Measurements from ENCODE around the gene LRSAM1. TPM values are rescaled to one million over a fixed set of nuclear protein-coding genes. Genes with fewer than 3 reads are reported as not detected.

The LRSAM1 gene
- total RNA-seq, 2 experiments from 2014 or later = 19.7 to 20.9 TPM

- Mint-ChIP-seq H3K27me3 (no peaks in the 10 kb centered on the region), H3K9me3 (no peaks in the 10 kb centered on the region), H3K4me1 (ENCODE audit: low read depth) (no peaks in the 10 kb centered on the region), H3K4me3 (no peak overlapping the region), H3K36me3 (no peaks in the 10 kb centered on the region), H3K27ac (no peak overlapping the region)
- no peak for DNase-seq
- ChIA-PET CTCF (interaction anchor here (0.7 to 3.4 kb wide), 8 partner anchors 23 to 419 kb away, joined by 3 to 29 read pairs (median 6); partner anchors contain the start of gene TOR2A), POLR2A (interaction anchor here (1.2 kb wide), 1 partner anchor 232 kb away, joined by 4 read pairs; the partner anchor contains the start of gene TOR2A)
- intact Hi-C loops (cut with micrococcal nuclease) = loop anchor here (10.0 kb wide), 1 partner anchor 422 kb away; no protein-coding TSS in a partner anchor
Measured at GRCh38 chr9:127502706-127503378, 51.5 kb downstream of the LRSAM1 start.

GRCh38 chr9:127503379-127503921 is 52.1 kb downstream of the LRSAM1 start:
- ChIA-PET POLR2A (interaction anchor here (1.2 kb wide), 1 partner anchor 231 kb away, joined by 4 read pairs; the partner anchor contains the start of gene TOR2A), CTCF (interaction anchor here (0.6 to 3.4 kb wide), 13 partner anchors 11 to 418 kb away, joined by 3 to 29 read pairs (median 5); partner anchors contain the start of gene TOR2A)
- no peaks in the 10 kb centered on the region for H3K27me3 Mint-ChIP-seq
- no peaks in the 10 kb centered on the region for H3K36me3 Mint-ChIP-seq
- no peaks in the 10 kb centered on the region for H3K9me3 Mint-ChIP-seq
- no peaks in the 10 kb centered on the region for H3K4me1 Mint-ChIP-seq (ENCODE audit: low read depth)
- no peak overlapping the region for H3K4me3 Mint-ChIP-seq
- no peak for DNase-seq
- no peak overlapping the region for H3K27ac Mint-ChIP-seq
- intact Hi-C loops (cut with micrococcal nuclease) = loop anchor here (10.0 kb wide), 1 partner anchor 421 kb away; no protein-coding TSS in a partner anchor

- Mint-ChIP-seq H3K9me3 (no peaks in the 10 kb centered on the region), H3K4me3 (no peak overlapping the region), H3K27ac (no peak overlapping the region), H3K36me3 (no peaks in the 10 kb centered on the region), H3K27me3 (no peaks in the 10 kb centered on the region), H3K4me1 (ENCODE audit: low read depth) (no peaks in the 10 kb centered on the region)
- ChIA-PET POLR2A (interaction anchor here (1.2 kb wide), 1 partner anchor 230 kb away, joined by 4 read pairs; the partner anchor contains the start of gene TOR2A), CTCF (interaction anchor here (0.6 to 3.4 kb wide), 19 partner anchors 11 to 366 kb away, joined by 3 to 29 read pairs (median 4); partner anchors contain the start of gene TOR2A)
- peak; percentile 86 for DNase-seq
- intact Hi-C loops (cut with micrococcal nuclease) = loop anchor here (1.0 to 10.0 kb wide), 3 partner anchors 82 to 421 kb away; partner anchors contain the start of gene TOR2A
Measured at GRCh38 chr9:127503947-127504886, 52.9 kb downstream of the LRSAM1 start.

- Mint-ChIP-seq H3K9me3 (no peaks in the 10 kb centered on the region), H3K4me3 (no peak overlapping the region), H3K27ac (no peak overlapping the region), H3K27me3 (no peaks in the 10 kb centered on the region), H3K36me3 (no peaks in the 10 kb centered on the region), H3K4me1 (ENCODE audit: low read depth) (no peaks in the 10 kb centered on the region)
- intact Hi-C loops (cut with micrococcal nuclease) = loop anchor here (1.0 to 10.0 kb wide), 3 partner anchors 81 to 420 kb away; partner anchors contain the start of gene TOR2A
- ChIA-PET CTCF (interaction anchor here (0.5 to 3.4 kb wide), 12 partner anchors 16 to 863 kb away, joined by 3 to 29 read pairs (median 4); partner anchors contain the start of gene TOR2A), POLR2A (no interaction called here)
- no peak for DNase-seq
Measured at GRCh38 chr9:127504887-127505251, 53.6 kb downstream of the LRSAM1 start.

- Mint-ChIP-seq H3K27me3 (no peaks in the 10 kb centered on the region), H3K4me3 (no peak overlapping the region), H3K4me1 (ENCODE audit: low read depth) (no peaks in the 10 kb centered on the region), H3K36me3 (no peaks in the 10 kb centered on the region), H3K9me3 (no peaks in the 10 kb centered on the region), H3K27ac (no peak overlapping the region)
- ChIA-PET POLR2A (no interaction called here), CTCF (interaction anchor here (0.5 to 3.4 kb wide), 10 partner anchors 15 to 862 kb away, joined by 3 to 29 read pairs (median 4); partner anchors contain the start of gene TOR2A)
- intact Hi-C loops (cut with micrococcal nuclease) = loop anchor here (2.0 to 10.0 kb wide), 2 partner anchors 229 to 419 kb away; partner anchors contain the start of gene TOR2A
- DNase-seq = peak; percentile 46
Measured at GRCh38 chr9:127505396-127506116, 54.2 kb downstream of the LRSAM1 start.

- ChIA-PET CTCF (no interaction called here), POLR2A (no interaction called here)
- Mint-ChIP-seq H3K4me1 (ENCODE audit: low read depth) (no peaks in the 10 kb centered on the region), H3K27ac (no peak overlapping the region), H3K4me3 (no peak overlapping the region), H3K9me3 (no peaks in the 10 kb centered on the region), H3K36me3 (no peaks in the 10 kb centered on the region), H3K27me3 (no peaks in the 10 kb centered on the region)
- intact Hi-C loops (cut with micrococcal nuclease) = loop anchor here (10.0 kb wide), 1 partner anchor 419 kb away; no protein-coding TSS in a partner anchor
- DNase-seq = no peak
Measured at GRCh38 chr9:127506117-127506813, 55.0 kb downstream of the LRSAM1 start.

GRCh38 chr9:127506814-127507750 is 55.8 kb downstream of the LRSAM1 start:
- H3K4me3 Mint-ChIP-seq = no peak overlapping the region
- no peak for DNase-seq
- no peaks in the 10 kb centered on the region for H3K9me3 Mint-ChIP-seq
- intact Hi-C loops (cut with micrococcal nuclease) = loop anchor here (10.0 kb wide), 1 partner anchor 418 kb away; no protein-coding TSS in a partner anchor
- H3K27me3 Mint-ChIP-seq = no peaks in the 10 kb centered on the region
- H3K36me3 Mint-ChIP-seq = no peaks in the 10 kb centered on the region
- CTCF ChIA-PET = no interaction called here
- no peak overlapping the region for H3K27ac Mint-ChIP-seq
- POLR2A ChIA-PET = no interaction called here
- H3K4me1 Mint-ChIP-seq (ENCODE audit: low read depth) = no peaks in the 10 kb centered on the region

GRCh38 chr9:127507751-127508648 is 56.7 kb downstream of the LRSAM1 start:
- H3K9me3 Mint-ChIP-seq = no peaks in the 10 kb centered on the region
- no peak overlapping the region for H3K27ac Mint-ChIP-seq
- no peak for DNase-seq
- H3K36me3 Mint-ChIP-seq = peaks cover 1% of the 10 kb centered on the region
- no peaks in the 10 kb centered on the region for H3K4me1 Mint-ChIP-seq (ENCODE audit: low read depth)
- POLR2A ChIA-PET = no interaction called here
- H3K4me3 Mint-ChIP-seq = no peak overlapping the region
- CTCF ChIA-PET = interaction anchor here (1.2 kb wide), 1 partner anchor 71 kb away, joined by 3 read pairs; no protein-coding TSS in a partner anchor
- intact Hi-C loops (cut with micrococcal nuclease) = loop anchor here (10.0 kb wide), 1 partner anchor 417 kb away; no protein-coding TSS in a partner anchor
- H3K27me3 Mint-ChIP-seq = no peaks in the 10 kb centered on the region

- CTCF ChIA-PET = interaction anchor here (1.2 kb wide), 1 partner anchor 70 kb away, joined by 3 read pairs; no protein-coding TSS in a partner anchor
Measured at GRCh38 chr9:127508901-127509260, 57.6 kb downstream of the LRSAM1 start.

More at GRCh38 chr9:127508901-127509260, 57.6 kb downstream of the LRSAM1 start:
- H3K36me3 Mint-ChIP-seq = peaks cover 1% of the 10 kb centered on the region
- H3K9me3 Mint-ChIP-seq = no peaks in the 10 kb centered on the region
- DNase-seq = no peak
- no peak overlapping the region for H3K27ac Mint-ChIP-seq
- H3K4me3 Mint-ChIP-seq = no peak overlapping the region
- no peaks in the 10 kb centered on the region for H3K27me3 Mint-ChIP-seq
- H3K4me1 Mint-ChIP-seq (ENCODE audit: low read depth) = no peaks in the 10 kb centered on the region
- intact Hi-C loops (cut with micrococcal nuclease) = loop anchor here (10.0 kb wide), 1 partner anchor 416 kb away; no protein-coding TSS in a partner anchor
- POLR2A ChIA-PET = no interaction called here
